Measurements from ENCODE around the gene IPO4. TPM values are rescaled to one million over a fixed set of nuclear protein-coding genes. Genes with fewer than 3 reads are reported as not detected.
"Not testable (repeated sequence)": the region's sequence is repeated elsewhere in the genome, so short reads cannot be mapped to it uniquely, and the experiment has no call there.

IPO4 gene
- total RNA-seq, 1 experiment from 2014 or later: 48.9 TPM

DNA sequence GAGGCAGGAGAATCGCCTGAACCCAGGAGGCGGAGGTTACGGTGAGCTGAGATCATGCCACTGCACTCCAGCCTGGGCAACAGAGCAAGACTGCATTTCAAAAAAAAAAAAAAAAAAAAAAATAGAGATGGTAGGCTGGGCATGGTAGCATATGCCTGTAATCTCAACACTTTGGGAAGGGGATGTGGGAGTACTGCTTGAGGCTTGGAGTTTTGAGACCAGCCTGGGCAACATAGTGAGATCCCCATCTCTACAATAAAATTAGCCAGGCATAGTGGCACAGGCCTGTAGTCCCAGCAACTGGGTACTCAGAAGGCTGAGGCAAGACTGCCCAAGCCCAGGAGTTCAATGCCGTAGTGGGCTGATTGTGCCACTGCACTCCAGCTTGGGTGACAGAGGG lies 34.4 kb upstream of the IPO4 start:
- H3K9me2 ChIP-seq (replicated peaks; ENCODE audit: insufficient read depth, low read length); H4K20me1 ChIP-seq (ENCODE audit: insufficient read depth, low read depth, low read length); H3K27ac ChIP-seq (ENCODE audit: low read length); DNase-seq; H3K4me3 ChIP-seq (ENCODE audit: low read length); H3K36me3 ChIP-seq (ENCODE audit: insufficient read depth, low read length); H3K4me1 ChIP-seq (ENCODE audit: low read length); H2AFZ ChIP-seq (ENCODE audit: low read length); H3K27me3 ChIP-seq (ENCODE audit: low read length); H3K4me2 ChIP-seq (ENCODE audit: low read depth, low read length, poor library complexity, severe bottlenecking); H3K9me3 ChIP-seq (ENCODE audit: low read length); H3K9ac ChIP-seq (ENCODE audit: low read length): not testable (repeated sequence)
- H3K79me2 ChIP-seq (ENCODE audit: low read length): peaks cover 87% of the 10 kb centered on the region

DNA sequence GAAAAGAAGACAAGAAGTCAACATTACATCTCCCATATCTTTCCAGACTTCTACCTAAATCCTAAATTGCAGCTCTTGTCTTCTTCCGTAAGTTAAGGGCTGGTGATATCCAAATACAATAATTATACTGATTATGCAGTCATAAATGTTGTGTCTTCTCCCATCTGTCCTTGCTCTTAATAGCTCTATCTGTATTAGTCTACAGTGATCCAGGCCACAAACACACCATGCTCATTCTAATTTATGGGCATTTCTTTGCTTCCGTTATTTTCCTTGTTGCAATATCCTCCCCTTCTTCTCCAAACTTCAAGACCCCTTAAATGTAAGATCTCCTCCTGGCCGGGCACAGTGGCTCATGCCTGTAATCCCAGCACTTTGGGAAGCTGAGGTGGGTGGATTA lies 30.9 kb upstream of the IPO4 start:
- no peak for DNase-seq
- H3K9ac ChIP-seq (ENCODE audit: low read length): no peak overlapping the region
- no peaks in the 10 kb centered on the region for H3K9me2 ChIP-seq (replicated peaks; ENCODE audit: insufficient read depth, low read length)
- no peaks in the 10 kb centered on the region for H3K9me3 ChIP-seq (ENCODE audit: low read length)
- H3K4me3 ChIP-seq (ENCODE audit: low read length): no peak overlapping the region
- peaks cover 18% of the 10 kb centered on the region for H3K4me1 ChIP-seq (ENCODE audit: low read length)
- no peak overlapping the region for H2AFZ ChIP-seq (ENCODE audit: low read length)
- H3K27me3 ChIP-seq (ENCODE audit: low read length): no peaks in the 10 kb centered on the region
- no peaks in the 10 kb centered on the region for H3K36me3 ChIP-seq (ENCODE audit: insufficient read depth, low read length)
- H3K79me2 ChIP-seq (ENCODE audit: low read length): peaks cover 54% of the 10 kb centered on the region
- H4K20me1 ChIP-seq (ENCODE audit: insufficient read depth, low read depth, low read length): no peaks in the 10 kb centered on the region
- no peak overlapping the region for H3K4me2 ChIP-seq (ENCODE audit: low read depth, low read length, poor library complexity, severe bottlenecking)
- H3K27ac ChIP-seq (ENCODE audit: low read length): no peak overlapping the region

DNA sequence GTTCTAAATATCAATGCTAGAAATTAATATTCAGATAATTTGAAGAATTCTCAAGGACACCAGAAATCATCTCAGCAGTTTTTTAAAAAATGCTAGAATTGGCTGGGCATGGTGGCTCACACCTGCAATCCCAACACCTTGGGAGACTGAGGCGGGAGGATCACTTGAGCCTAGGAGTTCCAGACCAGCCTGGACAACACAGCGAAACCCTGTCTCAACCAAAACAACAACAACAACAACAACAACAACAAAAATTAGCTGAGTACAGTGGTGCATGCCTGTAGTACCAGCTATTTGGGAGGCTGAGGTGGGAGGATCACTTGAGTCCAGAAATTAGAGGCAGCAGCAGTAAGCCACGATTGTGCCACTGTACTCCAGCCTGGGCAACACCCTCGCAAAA lies 30.5 kb upstream of the IPO4 start:
- Histone ChIP-seq H4K20me1 (ENCODE audit: insufficient read depth, low read depth, low read length) (no peaks in the 10 kb centered on the region), H3K4me1 (ENCODE audit: low read length) (peaks cover 23% of the 10 kb centered on the region), H3K9ac (ENCODE audit: low read length) (no peak overlapping the region), H3K9me2 (replicated peaks; ENCODE audit: insufficient read depth, low read length) (no peaks in the 10 kb centered on the region), H3K4me2 (ENCODE audit: low read depth, low read length, poor library complexity, severe bottlenecking) (no peak overlapping the region), H3K36me3 (ENCODE audit: insufficient read depth, low read length) (no peaks in the 10 kb centered on the region), H3K27ac (ENCODE audit: low read length) (no peak overlapping the region), H3K79me2 (ENCODE audit: low read length) (peaks cover 53% of the 10 kb centered on the region), H3K9me3 (ENCODE audit: low read length) (no peaks in the 10 kb centered on the region), H3K4me3 (ENCODE audit: low read length) (no peak overlapping the region), H2AFZ (ENCODE audit: low read length) (no peak overlapping the region), H3K27me3 (ENCODE audit: low read length) (no peaks in the 10 kb centered on the region)
- DNase-seq: no peak

DNA sequence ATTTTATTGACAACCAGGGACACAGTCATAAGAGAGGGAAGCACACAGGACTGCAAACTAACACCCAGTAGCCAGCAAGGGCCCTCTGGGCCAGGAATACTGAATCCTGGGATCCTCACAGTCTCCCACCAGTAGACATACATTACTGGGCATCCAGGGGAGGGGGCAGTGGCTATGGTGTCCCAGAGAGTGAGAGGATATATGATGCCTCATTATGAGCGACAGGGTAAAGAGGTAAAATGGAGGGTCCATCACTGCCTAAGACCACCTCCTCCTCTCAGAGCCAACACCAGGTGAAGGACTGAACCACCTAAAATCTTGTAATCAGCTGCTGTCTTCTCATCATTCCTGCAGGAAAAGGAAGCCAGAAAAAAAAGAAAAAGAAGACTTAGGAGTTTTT lies 28.3 kb upstream of the IPO4 start:
- not testable (repeated sequence) for H3K9me2 ChIP-seq (replicated peaks; ENCODE audit: insufficient read depth, low read length); H3K4me3 ChIP-seq (ENCODE audit: low read length); H2AFZ ChIP-seq (ENCODE audit: low read length); H3K9me3 ChIP-seq (ENCODE audit: low read length); H4K20me1 ChIP-seq (ENCODE audit: insufficient read depth, low read depth, low read length); H3K4me2 ChIP-seq (ENCODE audit: low read depth, low read length, poor library complexity, severe bottlenecking); H3K27ac ChIP-seq (ENCODE audit: low read length); DNase-seq; H3K27me3 ChIP-seq (ENCODE audit: low read length); H3K36me3 ChIP-seq (ENCODE audit: insufficient read depth, low read length); H3K9ac ChIP-seq (ENCODE audit: low read length)
- Histone ChIP-seq H3K79me2 (ENCODE audit: low read length) (peaks cover 41% of the 10 kb centered on the region), H3K4me1 (ENCODE audit: low read length) (peaks cover 36% of the 10 kb centered on the region)

DNA sequence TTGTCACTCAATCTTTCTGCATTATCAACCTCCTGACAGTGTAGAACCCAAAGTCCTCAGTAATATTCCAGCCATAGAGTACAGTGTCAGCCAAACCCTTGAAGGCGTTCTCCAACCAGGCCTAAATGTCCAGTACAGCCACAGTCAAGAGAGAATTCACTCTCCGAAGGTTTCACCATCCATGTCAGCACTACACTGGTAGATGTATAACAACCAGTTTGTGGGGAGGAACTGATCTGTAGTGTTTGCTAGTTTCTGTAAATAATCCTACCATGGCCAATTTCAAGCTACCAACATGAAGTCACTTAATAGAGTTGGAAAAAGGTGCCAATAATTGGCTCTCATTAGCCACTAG lies 27.7 kb upstream of the IPO4 start:
- H2AFZ ChIP-seq (ENCODE audit: low read length): no peak overlapping the region

DNA sequence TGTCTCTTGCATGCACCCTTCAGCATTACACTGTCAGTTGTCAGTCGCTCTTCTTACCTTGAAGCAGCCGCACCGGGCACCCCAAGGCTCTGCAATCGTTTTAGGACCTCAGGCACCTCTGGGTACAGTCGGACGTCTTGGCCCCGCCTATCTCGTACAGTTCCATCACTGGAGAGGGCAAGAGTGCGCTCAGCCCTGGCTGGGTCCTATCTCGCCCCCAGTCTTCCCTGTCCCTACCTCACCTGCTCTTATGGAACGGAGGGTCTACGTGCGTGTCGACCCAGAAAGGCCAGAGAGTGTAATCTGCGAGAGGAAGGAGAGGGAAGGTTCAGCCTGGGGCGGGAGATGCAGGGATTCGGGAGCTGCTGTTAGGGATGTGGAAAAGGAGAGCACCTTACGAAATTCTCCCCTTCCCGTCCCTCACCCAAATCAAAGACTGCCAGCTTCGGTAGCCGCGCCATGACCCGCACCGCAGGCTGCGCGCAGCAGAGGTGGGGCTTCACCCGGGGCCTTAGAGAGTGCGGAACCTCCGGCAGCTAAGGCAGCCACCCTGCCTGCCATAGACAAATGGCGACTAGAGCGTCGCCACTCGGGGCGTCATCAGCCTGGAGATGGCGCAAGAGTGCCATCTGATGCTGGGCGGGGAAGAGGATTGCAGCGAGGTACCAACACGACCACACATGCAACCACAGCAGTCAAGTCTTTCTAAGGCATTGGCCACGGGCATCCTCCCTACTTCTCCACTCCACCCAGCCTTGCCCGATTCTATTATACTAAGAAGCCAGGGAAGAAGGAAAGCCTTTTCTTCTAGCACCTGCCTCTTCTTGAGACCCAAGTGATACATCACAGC lies 27.1 kb upstream of the IPO4 start, which contains the start of gene MDP1:
Gene MDP1 (minus strand): TSS at position 572 of the 850 bp plus-strand sequence. CDS start 111 bp downstream, at position 461.
- peaks cover 38% of the 10 kb centered on the region for H3K79me2 ChIP-seq (ENCODE audit: low read length)
- H3K4me3 ChIP-seq (ENCODE audit: low read length): peak within 1 kb of the TSS; percentile 83

More for the DNA sequence above, 27.7 kb upstream of the IPO4 start:
- Histone ChIP-seq H3K36me3 (ENCODE audit: insufficient read depth, low read length) (peaks cover 8% of the 10 kb centered on the region), H3K4me2 (ENCODE audit: low read depth, low read length, poor library complexity, severe bottlenecking) (peak overlapping the region; percentile 81), H3K27ac (ENCODE audit: low read length) (peak overlapping the region; percentile 13; the same call in 1 of the 2 replicates), H3K4me1 (ENCODE audit: low read length) (peaks cover 40% of the 10 kb centered on the region), H3K9ac (ENCODE audit: low read length) (peak overlapping the region; percentile 91), H4K20me1 (ENCODE audit: insufficient read depth, low read depth, low read length) (no peaks in the 10 kb centered on the region), H3K79me2 (ENCODE audit: low read length) (peaks cover 41% of the 10 kb centered on the region), H3K4me3 (ENCODE audit: low read length) (peak overlapping the region; percentile 83; the same call in 1 of the 2 replicates), H3K9me3 (ENCODE audit: low read length) (no peaks in the 10 kb centered on the region), H3K27me3 (ENCODE audit: low read length) (no peaks in the 10 kb centered on the region), H3K9me2 (replicated peaks; ENCODE audit: insufficient read depth, low read length) (no peaks in the 10 kb centered on the region)
- no peak for DNase-seq

DNA sequence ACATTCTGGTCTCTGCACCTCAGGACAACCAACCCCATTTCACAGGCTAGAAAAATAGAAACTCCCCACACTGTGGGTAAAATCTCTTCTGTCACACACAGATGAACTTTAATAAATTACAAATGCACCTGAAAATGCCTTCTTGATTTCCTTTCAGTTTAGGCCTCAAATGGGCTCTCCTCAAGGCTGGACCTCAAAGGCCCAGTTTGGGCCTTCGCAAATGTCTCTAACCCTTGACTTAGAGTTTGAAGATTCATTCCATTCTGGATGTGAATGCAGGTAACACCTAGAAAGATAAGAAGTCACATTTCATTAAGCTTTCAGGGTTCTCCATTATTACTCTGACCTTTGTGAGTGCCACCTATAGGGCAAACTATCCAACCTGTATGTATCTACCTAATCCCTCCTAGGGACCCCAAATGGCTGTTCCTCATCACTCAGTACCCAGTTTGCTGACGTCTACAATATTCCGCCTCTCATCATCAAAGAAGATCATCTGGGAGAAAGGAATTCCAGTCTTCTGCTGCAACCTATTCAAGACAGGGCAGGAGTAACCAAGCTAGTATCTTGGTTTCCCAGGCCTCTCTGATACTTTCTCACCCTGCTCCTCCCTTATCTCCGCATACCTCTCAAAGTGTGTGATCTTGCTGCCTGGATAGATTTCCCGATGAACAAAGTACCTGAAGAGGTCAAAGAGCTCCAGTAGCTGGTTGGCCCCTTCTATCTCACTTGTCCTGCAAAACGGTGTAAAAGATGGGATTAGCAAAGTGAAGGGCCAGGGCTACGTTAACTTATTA lies 25.4 kb upstream of the IPO4 start:
- peak overlapping the region; percentile 81 for H3K4me2 ChIP-seq (ENCODE audit: low read depth, low read length, poor library complexity, severe bottlenecking)
- H2AFZ ChIP-seq (ENCODE audit: low read length): no peak overlapping the region
- H3K4me3 ChIP-seq (ENCODE audit: low read length): peak overlapping the region; percentile 83
- peak overlapping the region; percentile 91 for H3K9ac ChIP-seq (ENCODE audit: low read length)
- no peaks in the 10 kb centered on the region for H4K20me1 ChIP-seq (ENCODE audit: insufficient read depth, low read depth, low read length)
- no peaks in the 10 kb centered on the region for H3K27me3 ChIP-seq (ENCODE audit: low read length)
- H3K79me2 ChIP-seq (ENCODE audit: low read length): peaks cover 22% of the 10 kb centered on the region
- no peaks in the 10 kb centered on the region for H3K9me2 ChIP-seq (replicated peaks; ENCODE audit: insufficient read depth, low read length)
- peak overlapping the region; percentile 75 for H3K27ac ChIP-seq (ENCODE audit: low read length)
- peaks cover 40% of the 10 kb centered on the region for H3K4me1 ChIP-seq (ENCODE audit: low read length)
- DNase-seq: no peak
- peaks cover 28% of the 10 kb centered on the region for H3K36me3 ChIP-seq (ENCODE audit: insufficient read depth, low read length)
- no peaks in the 10 kb centered on the region for H3K9me3 ChIP-seq (ENCODE audit: low read length)

More for the DNA sequence above, 27.1 kb upstream of the IPO4 start, which contains the start of gene MDP1:
- Histone ChIP-seq H3K36me3 (ENCODE audit: insufficient read depth, low read length) (peaks cover 12% of the 10 kb centered on the region), H3K4me1 (ENCODE audit: low read length) (peaks cover 40% of the 10 kb centered on the region), H3K27ac (ENCODE audit: low read length) (peak within 1 kb of the TSS; percentile 75), H3K27me3 (ENCODE audit: low read length) (no peaks in the 10 kb centered on the region), H2AFZ (ENCODE audit: low read length) (peak within 1 kb of the TSS; percentile 5; the same call in 1 of the 2 replicates), H4K20me1 (ENCODE audit: insufficient read depth, low read depth, low read length) (no peaks in the 10 kb centered on the region), H3K4me2 (ENCODE audit: low read depth, low read length, poor library complexity, severe bottlenecking) (peak within 1 kb of the TSS; percentile 81), H3K9me2 (replicated peaks; ENCODE audit: insufficient read depth, low read length) (no peaks in the 10 kb centered on the region), H3K9ac (ENCODE audit: low read length) (peak within 1 kb of the TSS; percentile 91), H3K9me3 (ENCODE audit: low read length) (no peaks in the 10 kb centered on the region)
- peak; percentile 97 for DNase-seq
